ENCODE data around the gene AP1G2. TPM values are rescaled to one million over a fixed set of nuclear protein-coding genes. Genes with fewer than 3 reads are reported as not detected.

Gene AP1G2
- total and polyA plus RNA-seq, 2 of the 13 experiments (the other 11 are each of a cell fraction or from before 2014, with no cell fraction given): 96.9 to 611 TPM

GRCh38 chr14:23582906-23583760 is 15.5 kb upstream of the AP1G2 start (continued):
- TF ChIP-seq ZNF740 (CRISPR knock-in tag; IDR thresholded peaks at IDR 0.05) (0 out of 2 replicates have a peak, but pooled peaks have one; percentile 12), PATZ1 (CRISPR knock-in tag; IDR thresholded peaks at IDR 0.05) (no peak), NFATC3 (CRISPR knock-in tag; IDR thresholded peaks at IDR 0.05) (0 out of 2 replicates have a peak, but pooled peaks have one; percentile 10), PLSCR1 (CRISPR knock-in tag; IDR thresholded peaks at IDR 0.05; ENCODE audit: borderline replicate concordance) (peak; percentile 11; the same call in 1 of the 2 replicates), ZFP37 (CRISPR knock-in tag; IDR thresholded peaks at IDR 0.05; ENCODE audit: borderline replicate concordance) (no peak), ZBTB46 (CRISPR knock-in tag; IDR thresholded peaks at IDR 0.05; ENCODE audit: borderline replicate concordance) (no peak), NFKB2 (CRISPR knock-in tag; IDR thresholded peaks at IDR 0.05; ENCODE audit: borderline replicate concordance) (no peak), ZNF576 (CRISPR knock-in tag; IDR thresholded peaks at IDR 0.05) (no peak), DNMT3B (CRISPR knock-in tag; conservative IDR thresholded peaks at IDR 0.05) (no peak), CCAR2 (optimal IDR thresholded peaks at IDR 0.05; ENCODE audit: low read depth, low read length) (no peak), ZNF546 (CRISPR knock-in tag; conservative IDR thresholded peaks at IDR 0.05) (no peak; the same call in 1 of the 2 replicates), MEIS1 (CRISPR knock-in tag; IDR thresholded peaks at IDR 0.05; ENCODE audit: borderline replicate concordance) (no peak), ZNF354B (CRISPR knock-in tag; IDR thresholded peaks at IDR 0.05) (no peak; the same call in 1 of the 2 replicates), ZNF260 (CRISPR knock-in tag; IDR thresholded peaks at IDR 0.05; ENCODE audit: borderline replicate concordance, low read depth) (no peak), KDM1A (CRISPR knock-in tag; IDR thresholded peaks at IDR 0.05) (peak; percentile 9; the same call in 1 of the 2 replicates), SP4 (CRISPR knock-in tag; IDR thresholded peaks at IDR 0.05) (no peak), ZNF574 (CRISPR knock-in tag; IDR thresholded peaks at IDR 0.05) (no peak), NR2F1 (CRISPR knock-in tag; IDR thresholded peaks at IDR 0.05) (no peak)
